ENCODE results near the gene SPATA32. TPM values are rescaled to one million over a fixed set of nuclear protein-coding genes. Genes with fewer than 3 reads are reported as not detected.

The SPATA32 gene
- total RNA-seq, 1 donor from 2014 or later = not detected

DNA sequence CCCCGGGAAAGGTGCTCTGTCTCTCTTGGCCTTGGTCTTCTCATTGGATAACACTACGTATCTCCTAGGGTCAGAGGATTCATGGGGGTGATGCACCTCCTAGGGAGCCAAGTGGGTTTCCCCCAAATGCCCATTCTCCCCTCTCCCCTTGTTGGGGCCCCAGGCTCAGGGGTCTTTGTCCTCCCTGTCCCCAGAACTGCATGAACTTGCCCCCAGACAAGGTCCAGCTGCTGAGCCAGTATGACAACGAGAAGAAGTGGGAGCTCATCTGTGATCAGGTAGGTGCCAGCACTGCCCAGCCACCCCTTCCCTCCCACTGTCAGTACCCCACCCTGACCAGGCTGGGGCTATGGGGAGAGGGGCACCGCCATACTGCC is 31.5 kb downstream of the SPATA32 start:
- no peak for DNase-seq (ENCODE audit: low spot score)

DNA sequence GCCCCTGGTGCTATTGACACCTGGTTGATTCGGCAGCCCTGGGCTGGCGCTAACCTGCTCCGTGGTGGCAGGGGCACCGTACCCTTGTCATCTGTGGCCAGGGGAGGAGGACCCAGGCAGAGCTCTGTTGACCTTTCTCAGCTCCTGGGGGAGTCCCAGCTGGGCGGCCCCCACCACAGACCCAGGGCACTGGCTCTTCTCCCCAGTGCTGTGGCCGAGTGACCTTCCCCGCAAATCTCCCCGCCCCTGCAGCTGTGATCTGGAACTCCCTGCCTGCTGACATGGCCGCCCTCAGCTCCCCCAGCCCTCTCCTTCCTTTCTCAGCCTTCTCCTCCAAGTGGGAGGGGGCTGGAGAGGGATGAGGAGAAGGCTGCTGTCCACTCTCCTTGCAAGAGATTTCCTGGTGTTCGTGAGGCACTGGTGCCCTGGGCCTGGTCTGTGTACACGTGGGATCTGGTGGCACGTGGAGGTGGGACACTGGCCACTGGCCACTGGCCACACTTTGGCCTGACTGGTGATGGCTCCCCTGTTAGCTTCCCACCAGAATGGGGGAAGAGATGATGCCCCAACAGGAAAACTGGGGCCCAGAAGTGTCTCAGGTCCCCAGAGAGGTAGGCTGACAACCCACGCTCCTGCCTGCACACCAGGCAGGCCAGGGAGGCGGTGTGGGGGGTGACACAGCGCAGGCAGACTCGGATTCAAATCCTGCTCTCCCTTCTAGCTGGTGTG is 32.0 kb downstream of the SPATA32 start:
- DNase-seq (ENCODE audit: low spot score) = no peak

DNA sequence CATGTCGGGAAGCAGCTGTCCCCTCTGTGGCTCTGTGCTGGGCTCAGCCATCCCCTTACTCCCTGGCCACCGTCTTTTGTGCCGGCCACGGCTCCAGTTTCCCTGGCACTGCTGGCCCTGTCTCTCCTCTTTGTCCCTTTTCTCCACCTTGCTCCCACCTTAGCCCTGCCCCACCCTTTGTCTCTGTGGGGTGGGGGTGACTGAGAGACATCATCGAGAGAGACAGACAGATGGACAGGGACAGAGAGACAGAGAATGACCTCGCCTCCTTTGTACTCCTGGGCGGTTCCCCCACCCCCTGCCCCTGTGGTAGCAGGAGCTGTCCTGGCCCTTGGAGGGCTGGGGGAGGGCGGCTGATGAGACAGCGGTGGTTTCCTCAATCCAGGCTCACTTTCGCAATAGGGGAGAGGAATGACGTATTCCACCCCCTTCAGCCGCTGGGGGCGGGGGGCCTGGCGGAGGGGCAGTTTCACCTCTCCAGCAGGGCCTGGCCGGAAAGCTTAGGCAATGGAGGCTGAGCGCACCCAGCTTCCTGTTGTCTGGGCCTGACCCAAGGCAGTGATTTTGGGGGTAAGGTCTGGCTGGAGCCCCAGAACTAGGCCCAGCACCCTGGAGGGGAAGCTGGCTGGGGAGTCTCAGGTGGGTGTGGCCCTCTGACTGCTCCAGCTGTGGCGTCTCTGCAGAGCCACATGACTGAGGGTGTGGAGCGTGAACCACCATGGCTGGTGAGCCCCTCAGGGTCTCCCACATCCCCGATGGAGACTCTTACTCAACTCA is 32.9 kb downstream of the SPATA32 start:
- DNase-seq (ENCODE audit: low spot score) = peak; percentile 80

DNA sequence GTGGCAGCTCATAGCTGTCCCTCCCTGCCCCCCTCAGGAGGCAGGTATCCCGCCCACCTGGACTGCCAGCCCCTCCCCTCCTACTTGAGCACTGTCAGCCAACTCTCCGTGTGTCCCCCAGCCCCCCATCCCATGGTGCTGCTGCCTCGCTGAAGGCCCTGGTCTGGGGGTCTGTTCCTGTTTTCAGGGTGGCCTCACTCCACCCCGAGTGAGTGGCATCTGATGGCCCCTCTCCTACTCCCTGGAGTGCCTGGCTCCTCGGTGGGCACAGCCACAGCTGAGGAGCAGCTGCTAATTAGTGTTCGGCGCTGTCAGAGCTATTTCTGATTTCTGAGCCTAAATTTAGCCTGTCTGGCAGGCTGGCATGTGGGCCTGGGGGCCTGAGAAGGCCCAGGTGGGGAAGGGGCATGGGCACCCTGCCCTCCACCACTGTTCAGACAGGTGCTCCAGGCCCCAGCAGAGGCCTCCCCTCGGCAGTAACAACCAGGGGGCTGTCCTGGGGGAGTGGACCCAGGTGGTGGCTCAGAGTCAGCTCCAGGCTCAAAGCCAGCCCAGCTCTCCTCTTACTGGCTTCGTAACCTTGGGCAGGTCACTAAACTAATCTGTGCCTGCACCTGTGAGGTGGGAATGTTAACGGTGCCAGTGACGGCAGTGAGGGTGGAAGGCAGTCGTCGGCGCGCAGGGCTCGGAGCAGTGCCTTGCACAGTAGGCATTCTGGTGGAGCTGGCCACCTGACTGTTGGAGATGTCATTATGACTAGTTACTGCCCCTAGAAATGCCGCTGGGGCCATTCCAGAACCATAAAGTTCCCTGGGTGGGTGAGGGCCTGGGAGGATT is 33.8 kb downstream of the SPATA32 start:
- no peak for DNase-seq (ENCODE audit: low spot score)

DNA sequence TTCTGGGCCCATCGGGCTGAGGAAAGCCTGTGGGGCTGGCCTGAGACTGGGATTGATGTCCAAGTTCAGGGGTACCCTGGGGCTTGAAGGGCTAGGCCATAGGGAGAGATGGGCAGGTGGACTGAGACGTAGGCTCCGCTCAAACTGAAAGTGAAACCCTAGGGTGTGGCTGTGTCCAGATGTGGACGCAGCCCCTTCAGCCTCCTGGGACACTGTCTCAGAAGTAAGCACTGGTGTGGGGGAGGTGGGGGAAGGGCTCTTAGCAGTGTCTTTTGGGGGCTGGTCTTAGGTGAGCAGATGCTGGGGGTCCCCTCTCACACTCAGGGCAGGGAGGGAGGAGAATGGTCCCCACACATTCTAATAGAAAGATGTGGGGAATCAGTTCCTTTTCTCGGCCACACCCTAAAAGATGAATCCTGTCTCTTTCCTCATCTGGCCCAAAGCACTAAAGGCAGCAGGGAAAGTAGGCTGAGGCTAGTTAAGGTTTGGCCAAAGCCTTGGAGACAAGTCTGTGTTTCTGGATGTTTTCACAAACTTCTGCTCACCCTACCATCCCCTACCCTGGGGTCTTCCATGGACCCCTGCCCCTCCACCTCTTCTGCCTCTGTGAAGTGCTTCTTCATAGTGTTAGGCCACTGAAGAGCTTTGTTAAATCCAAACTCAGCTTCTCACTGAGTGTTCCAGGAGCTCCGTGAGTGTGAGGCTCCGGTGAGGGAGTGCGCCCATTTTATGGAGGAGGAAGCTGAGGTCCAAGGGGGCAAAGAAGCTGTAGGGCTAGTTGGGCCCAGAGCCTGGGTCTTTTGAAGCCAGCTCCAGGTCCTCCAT is 34.6 kb downstream of the SPATA32 start:
- peak; percentile 10 for DNase-seq (ENCODE audit: low spot score)

DNA sequence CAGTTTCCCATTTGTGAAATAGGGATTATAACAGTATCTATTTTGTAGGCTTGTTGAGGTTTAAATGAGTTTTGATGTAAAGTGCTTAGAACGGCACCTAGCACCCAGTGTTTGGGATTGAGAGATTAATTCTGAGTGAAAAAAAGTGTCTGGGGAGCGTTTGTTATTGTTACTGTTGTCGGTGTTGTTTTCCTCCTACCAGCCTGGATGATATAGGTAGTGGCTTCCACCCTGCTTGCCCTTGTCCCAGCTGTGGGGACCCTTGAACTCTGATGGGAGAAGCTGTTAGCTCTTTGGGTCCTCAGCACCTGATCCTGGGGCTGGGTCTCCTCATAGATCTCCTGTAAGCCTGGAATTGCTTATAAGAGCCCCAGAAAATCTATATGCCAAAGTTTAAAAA is 35.3 kb downstream of the SPATA32 start:
- DNase-seq (ENCODE audit: low spot score) = no peak

DNA sequence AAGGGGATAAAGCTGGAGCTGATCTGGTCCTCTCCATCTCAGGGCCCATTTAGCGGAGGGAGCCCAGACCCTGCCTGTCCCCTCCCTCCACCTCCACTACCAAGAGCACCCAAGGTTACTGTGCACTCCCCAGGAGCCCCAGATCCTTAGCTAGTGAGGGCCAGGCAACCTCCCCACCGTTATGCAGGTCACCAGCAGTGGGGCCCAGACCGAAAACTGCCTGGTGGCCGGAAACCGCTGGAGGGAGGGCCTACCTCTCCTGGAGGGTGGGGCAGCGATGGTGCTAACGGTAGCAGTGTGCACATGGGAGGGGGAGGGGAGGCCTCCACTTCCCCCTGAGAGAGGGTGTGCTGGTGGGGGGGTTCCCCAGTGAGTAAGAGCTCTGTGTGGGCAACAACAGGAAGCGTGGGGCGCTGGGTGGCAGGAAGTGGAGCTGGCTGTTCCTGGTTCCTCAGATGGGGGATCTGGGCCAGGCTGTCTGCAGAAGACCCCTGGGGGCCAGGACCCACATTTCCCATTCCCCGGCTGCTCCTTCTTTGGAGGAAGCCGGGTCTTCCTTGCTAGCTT is 35.8 kb downstream of the SPATA32 start:
- DNase-seq (ENCODE audit: low spot score) = peak; percentile 79

DNA sequence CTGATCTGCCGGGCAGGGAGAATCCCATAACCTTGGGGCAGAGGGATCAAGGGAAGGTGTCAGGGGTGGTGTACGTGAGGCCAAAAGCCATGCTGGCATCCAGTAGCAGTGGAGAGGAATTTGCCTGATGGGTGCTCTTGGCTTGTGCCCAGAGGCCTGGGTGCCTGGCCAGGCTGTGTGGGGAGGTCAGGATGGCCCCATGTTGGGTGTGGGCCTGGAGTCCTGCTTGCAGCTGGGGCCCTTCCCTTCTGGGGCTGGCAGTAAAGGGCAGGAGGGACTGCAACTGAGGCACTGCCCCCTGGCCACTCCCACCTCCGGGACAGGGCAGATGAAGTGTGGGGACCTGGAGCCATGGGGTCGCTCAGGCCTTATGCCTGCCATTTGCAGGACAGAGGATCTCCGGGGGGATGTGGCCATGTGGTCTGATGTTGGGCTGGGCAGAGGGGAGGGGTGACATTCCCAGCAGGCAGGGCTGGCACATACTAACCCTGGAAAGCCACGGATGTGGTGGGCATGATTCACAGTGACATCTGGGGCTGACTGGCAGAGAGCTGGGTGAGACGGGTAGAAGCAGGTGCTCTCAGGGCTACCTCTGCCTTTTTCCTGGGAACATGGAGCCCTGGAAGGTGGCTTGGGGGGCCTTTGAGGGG is 36.7 kb downstream of the SPATA32 start:
- no peak for DNase-seq (ENCODE audit: low spot score)

DNA sequence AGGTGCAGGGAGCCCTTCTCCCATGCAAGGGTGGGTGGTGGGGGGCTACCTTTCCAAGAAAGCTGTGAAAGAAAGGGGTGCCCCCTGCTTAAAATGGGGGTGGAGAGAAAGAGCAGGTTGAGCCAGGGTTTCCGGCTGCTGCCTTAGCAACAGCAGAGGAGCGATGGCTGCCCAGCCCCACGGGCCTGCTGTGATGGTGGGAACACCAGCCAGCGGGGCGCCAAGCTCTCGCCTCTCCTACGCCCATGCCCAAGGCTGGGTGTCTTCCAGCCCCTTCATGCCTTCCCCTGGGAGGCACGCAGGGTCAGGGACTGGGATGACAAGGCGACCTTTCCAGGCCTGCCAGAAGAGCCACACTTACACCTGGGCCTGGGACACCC is 37.2 kb downstream of the SPATA32 start:
- DNase-seq (ENCODE audit: low spot score) = no peak

DNA sequence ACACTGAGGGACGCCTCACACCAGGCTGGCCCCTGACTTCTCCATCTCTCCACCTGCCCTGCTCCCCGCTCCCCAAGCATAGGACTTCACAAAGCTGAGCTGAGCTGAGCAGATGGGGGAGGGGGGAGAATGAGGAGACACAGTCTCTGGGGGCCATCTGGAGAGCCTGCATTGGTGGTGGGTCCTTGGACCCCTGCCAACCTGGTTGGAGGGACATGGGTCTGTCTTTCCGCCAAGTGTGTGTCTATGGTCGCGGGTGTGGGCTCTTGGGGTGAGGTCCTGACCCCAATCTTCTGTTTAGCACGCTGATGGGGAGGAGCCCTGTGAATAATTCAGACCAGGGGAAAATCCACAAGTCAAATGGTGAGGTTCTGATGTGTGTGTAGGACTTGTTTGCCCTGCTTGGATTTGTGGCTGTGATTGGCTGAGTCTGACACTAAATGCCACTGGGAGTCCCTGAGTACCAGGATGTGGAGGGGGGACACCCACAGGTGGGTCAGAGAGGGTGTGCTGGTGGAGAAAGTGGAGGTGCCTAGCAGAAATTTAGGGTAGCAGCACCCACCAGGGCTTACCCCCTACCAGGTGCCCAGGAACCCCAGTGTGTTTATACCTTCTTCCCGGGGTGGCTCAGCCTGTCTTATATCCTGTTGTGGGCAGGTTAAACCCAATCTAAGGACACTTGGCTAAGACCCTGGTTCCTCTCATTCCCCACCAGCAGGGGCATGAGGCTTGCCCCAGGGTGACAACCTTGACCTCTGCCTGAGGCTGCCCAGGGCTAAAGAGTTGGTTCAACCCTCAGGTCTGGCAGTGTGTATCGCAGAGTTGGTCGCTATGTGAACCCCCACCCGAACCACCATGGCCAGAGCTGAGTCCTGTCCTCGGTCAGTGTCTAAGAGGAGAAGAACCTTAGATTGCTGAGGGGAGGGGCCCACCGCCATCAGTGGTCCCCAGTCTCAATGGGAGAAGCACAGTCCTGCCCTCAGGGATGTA is 38.1 kb downstream of the SPATA32 start:
- no peak for DNase-seq (ENCODE audit: low spot score)

DNA sequence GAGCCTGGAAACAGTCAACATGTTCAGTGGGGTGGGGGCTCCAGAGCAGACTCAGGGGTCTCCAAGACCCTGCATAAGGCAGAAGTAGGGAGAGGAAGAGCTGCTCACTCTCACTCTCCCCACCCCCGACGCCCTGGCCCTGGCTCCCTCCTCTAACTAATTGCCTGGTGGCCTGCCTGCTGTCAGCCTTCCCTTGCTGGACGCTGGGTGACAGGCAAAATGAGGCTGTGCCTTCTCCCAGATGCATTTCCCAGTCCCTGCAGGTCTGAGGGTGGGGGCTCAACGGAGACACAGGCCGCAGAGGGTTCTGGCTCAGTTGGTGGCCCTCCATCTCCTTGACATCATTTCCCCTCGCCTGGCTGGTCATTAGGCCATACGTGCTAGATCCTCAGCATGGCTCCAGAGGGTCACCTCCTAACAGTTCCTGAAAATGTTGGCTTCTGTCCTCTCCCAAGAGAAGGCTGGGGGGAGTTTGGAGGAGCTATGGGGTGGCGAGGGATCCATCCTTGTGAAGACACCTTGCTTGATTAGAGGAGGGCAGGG is 38.8 kb downstream of the SPATA32 start:
- no peak for DNase-seq (ENCODE audit: low spot score)

DNA sequence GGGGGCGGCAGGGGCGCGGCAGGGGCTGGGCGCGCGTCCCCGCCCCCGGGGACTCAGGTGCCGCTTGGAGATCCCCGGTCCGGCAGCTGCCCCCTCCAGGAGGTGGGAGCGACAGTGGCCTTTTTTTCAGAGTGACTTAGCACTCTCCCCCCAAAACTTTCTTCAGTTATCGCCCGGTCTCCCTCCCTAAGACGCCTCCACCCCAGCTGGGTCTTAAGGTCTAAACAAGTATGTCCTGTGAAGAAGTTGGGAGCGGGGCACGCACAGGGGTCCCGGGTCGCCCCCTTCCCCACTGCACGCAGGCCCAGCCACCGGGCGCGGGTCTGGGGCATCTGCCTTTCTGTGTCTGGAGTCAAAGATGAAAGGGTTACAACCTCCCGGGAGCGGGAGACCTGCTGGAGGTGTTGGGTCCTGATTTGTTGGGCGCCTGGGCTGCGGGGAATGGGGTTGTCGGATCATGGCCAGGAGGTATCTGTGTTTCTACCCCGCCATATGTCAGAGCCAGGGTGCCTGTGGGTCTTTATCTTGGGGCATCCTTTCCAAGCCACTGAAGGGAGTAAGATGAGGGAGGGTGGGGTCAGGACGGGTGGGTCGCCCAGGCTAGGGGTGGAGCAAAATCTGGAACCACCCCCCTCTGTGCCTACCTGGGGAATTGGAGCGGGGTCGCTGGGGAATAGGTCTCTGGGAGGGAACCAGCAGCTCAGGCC is 39.5 kb downstream of the SPATA32 start:
- DNase-seq (ENCODE audit: low spot score) = no peak

DNA sequence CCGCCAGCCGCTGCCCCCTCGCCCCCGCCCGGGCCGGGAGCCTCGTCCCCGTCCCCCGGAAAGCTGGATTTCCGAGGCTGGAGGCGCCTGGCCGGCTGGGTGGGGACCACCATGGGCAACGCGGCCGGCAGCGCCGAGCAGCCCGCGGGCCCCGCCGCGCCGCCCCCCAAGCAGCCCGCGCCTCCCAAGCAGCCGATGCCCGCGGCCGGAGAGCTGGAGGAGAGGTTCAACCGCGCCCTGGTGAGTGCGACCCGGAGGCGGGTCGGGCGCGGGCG is 39.9 kb downstream of the SPATA32 start:
- no peak for DNase-seq (ENCODE audit: low spot score)

DNA sequence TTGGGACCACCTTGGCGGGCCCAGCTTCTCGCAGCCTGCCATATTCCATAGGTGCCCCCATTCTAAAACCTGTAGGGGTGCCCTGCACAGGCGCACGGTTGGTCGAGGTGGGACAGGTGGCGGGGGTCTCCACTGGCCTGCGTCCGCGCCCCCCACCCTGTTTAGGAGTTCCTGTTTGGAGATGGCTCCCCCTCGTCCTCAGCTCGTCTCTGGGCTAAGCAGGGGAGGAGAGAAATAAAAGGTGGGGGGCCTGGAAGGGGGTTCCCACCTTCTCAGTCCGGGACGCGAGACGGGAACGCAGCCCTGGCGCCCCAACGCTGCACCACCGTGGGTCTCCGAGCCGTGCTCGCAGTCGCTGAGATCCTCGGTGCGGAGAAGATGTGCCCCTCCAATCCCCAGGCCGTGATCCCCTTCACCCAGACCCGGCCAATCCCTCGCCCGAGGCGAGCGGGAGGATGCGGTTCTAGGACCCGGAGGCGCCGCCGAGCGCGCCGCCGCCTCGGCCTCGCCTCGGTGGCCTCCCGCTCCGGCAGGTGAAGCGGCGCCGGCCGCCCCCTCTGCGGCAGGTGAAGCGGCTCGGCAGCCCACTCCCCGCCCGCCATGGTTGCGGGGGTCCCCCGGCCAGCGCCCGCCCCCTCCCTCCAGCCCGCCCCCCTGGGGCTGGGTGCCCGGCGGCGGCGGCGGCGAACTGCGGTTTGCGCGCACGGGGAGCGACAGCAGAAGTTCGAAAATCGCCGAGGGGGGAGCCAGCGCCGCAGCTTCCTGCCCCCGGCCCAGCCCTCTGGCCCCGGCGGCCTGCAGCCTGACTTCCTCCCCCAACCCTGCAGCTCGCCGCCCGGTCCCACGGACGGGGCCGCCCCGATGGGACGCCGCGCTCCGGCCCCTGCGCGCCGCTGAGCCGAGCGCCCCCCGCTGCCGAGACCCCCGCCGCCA is 40.5 kb downstream of the SPATA32 start, which contains the start of gene FMNL1:
TSS of gene FMNL1 (plus strand) at position 805 of the 933 bp plus-strand sequence. CDS start 240 bp downstream, outside the sequence.
- peak; percentile 28 for DNase-seq (ENCODE audit: low spot score)

DNA sequence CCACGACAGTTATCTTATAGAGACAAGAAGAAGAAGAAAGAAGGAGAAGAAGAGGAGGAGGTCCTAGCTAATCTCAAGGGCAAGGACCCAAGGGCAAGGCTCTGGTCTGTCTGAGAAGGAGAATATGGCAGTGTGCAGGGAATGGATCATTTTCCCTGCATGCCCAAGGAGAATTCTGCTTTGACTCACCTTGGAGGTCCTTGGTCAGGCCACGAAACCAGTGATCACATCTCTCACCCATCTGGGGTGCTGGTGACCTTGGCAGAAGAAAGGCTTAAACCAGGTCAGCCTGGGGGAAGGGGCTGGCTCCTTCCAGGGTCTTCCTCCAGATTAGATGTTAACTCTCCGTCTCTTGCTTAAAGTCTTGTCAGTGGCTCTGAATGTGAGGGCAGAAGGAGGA is 41.8 kb downstream of the SPATA32 start:
- no peak for DNase-seq (ENCODE audit: low spot score)

DNA sequence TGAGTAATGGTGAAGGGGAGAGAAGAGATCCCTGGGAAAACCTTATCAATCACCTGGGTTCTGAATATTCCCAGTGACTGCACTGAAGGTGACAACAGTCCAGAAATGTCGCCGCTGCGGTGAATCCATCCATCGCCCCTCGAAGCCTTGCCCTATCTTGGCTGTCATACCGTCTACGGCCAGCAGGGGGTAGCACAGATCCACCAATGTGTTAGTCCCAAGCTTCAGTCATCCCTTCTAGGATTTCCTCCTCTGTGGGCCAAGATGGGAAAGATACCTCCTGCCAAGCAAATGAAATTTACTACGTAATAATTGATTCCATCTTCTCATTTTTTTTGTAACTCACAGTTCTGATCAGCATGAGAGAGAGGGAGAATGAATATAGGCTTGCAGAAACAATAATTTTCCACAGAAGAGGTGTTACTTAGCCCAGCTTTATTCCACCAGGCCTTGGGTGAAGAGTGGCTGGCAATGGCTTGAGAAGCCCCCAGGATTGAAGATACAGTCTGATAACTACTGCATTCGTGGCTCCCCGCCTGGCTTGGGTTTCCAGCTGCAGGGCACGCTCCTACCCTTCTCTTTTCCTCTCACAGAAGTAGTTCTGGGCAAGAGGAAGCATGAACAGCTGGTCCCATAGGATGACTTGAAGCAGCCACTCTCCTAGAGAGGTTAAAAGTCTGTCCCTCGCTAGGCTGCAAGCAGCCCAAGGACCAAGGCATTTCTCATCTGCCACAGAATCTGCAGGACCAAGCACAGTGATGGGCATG is 42.8 kb downstream of the SPATA32 start:
- DNase-seq (ENCODE audit: low spot score) = peak; percentile 88
